Prostate gland (tissue), 2 donors: ENCODE data around the gene TARDBP.

Experiments
- POLR2A ChIP-seq: fragments of 450-650 bp; IDR thresholded peaks from one replicate; pipeline ENCODE4 v1.6.1; 2016; ENCODE audit warnings: antibody characterized with exemption, mild to moderate bottlenecking
- POLR2AphosphoS5 ChIP-seq: sonication (generic); formaldehyde crosslinking; IDR thresholded peaks from one replicate; pipeline ENCODE4 v1.6.1; 2017; ENCODE audit warnings: antibody characterized with exemption
- TF ChIP-seq, protein P1 (sequence below), 4 experiments: fragments of 200-600 bp in 2 of 4; fragments of 450-650 bp in 2 of 4; sonication (generic) in 2 of 4; IDR thresholded peaks; 1 replicate in 3 of 4; 2 replicates in 1 of 4; pipeline ENCODE4 v1.5.1; 2016 to 2019; ENCODE audit warnings: antibody characterized with exemption in 4 of 4, mild to moderate bottlenecking in 2 of 4, moderate library complexity in 2 of 4

DNA sequence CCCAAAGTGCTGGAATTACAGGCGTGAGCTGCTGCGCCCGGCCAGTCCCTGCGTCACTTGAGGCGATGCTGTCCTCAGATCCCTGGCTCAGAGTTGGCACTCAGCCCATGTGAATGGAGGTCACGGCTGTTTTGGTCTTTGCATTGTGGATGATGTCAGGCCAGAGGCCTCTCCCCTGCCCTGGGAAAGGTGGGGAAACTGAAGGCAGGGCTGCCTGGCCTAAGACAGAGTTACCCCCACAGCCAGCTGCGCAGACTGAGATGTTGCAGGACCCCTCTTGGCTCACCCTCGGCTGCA is 33.8 kb downstream of the TARDBP start:
- TF ChIP-seq, protein P1, sequence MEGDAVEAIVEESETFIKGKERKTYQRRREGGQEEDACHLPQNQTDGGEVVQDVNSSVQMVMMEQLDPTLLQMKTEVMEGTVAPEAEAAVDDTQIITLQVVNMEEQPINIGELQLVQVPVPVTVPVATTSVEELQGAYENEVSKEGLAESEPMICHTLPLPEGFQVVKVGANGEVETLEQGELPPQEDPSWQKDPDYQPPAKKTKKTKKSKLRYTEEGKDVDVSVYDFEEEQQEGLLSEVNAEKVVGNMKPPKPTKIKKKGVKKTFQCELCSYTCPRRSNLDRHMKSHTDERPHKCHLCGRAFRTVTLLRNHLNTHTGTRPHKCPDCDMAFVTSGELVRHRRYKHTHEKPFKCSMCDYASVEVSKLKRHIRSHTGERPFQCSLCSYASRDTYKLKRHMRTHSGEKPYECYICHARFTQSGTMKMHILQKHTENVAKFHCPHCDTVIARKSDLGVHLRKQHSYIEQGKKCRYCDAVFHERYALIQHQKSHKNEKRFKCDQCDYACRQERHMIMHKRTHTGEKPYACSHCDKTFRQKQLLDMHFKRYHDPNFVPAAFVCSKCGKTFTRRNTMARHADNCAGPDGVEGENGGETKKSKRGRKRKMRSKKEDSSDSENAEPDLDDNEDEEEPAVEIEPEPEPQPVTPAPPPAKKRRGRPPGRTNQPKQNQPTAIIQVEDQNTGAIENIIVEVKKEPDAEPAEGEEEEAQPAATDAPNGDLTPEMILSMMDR (IDR thresholded peaks at IDR 0.05), result no peak
- TF ChIP-seq POLR2A (no peak), POLR2AphosphoS5 (no peak)
